NT2/D1 (cell line): ENCODE measurements around the gene SLC25A21.

Experiments
- SUZ12 ChIP-seq: IDR thresholded peaks from 2 replicates; pipeline ENCODE4 v1.6.1; 2011; ENCODE audit not compliant: insufficient read length, insufficient read depth; ENCODE audit errors: extremely low read depth
- YY1 ChIP-seq: IDR thresholded peaks from 2 replicates; pipeline ENCODE4 v1.6.1; 2011; ENCODE audit not compliant: insufficient read length, insufficient read depth

GRCh38 chr14:37088356-37089215, 83.8 kb downstream of the SLC25A21 start:
- TF ChIP-seq YY1 (no peak), SUZ12 (no peak)
